WTC11 (cell line): ENCODE measurements around the gene SAC3D1. TPM values are rescaled to one million over a fixed set of nuclear protein-coding genes. Genes with fewer than 3 reads are reported as not detected.

Source experiments
- ATAC-seq: fragments of 200-7000 bp; cut with Tn5 transposase; 2 replicates; pipeline ENCODE4 v1.10.0; 2021; ENCODE audit warnings: mild to moderate bottlenecking, moderate library complexity
- CTCF ChIA-PET: fragments of 300-600 bp; sonication (Branson Sonifier 250); formaldehyde crosslinking; loops from one replicate; lab custom pipeline; 2021; ENCODE audit warnings: antibody characterized with exemption; lab: Charles Lee
- POLR2A ChIA-PET: fragments of 350-600 bp; sonication (Branson Sonifier 250); formaldehyde crosslinking; loops from one replicate; lab custom pipeline; 2021; ENCODE audit warnings: antibody characterized with exemption; lab: Charles Lee
- DNase-seq: peaks from one replicate; pipeline ENCODE4 v3.0.0; 2021; ENCODE audit warnings: low spot score
- H3K27ac Mint-ChIP-seq: 2 replicates; pipeline ENCODE4 v1.8.0; 2021; ENCODE audit warnings: mixed read lengths
- H3K27me3 Mint-ChIP-seq: 2 replicates; pipeline ENCODE4 v1.8.0; 2021; ENCODE audit warnings: low read depth, mild to moderate bottlenecking, moderate library complexity, mixed read lengths
- H3K36me3 Mint-ChIP-seq: 2 replicates; pipeline ENCODE4 v1.8.0; 2021; ENCODE audit warnings: mixed read lengths
- H3K4me1 Mint-ChIP-seq: 2 replicates; pipeline ENCODE4 v1.8.0; 2022; ENCODE audit warnings: mixed read lengths
- H3K4me3 Mint-ChIP-seq: 2 replicates; pipeline ENCODE4 v1.8.0; 2021; ENCODE audit warnings: mild to moderate bottlenecking, moderate library complexity, mixed read lengths
- H3K9me3 Mint-ChIP-seq: 2 replicates; pipeline ENCODE4 v1.8.0; 2021; ENCODE audit warnings: mixed read lengths
- ATF1 ChIP-seq: sonication (generic); formaldehyde crosslinking; IDR thresholded peaks from 2 replicates; pipeline ENCODE4 v1.8.1; 2023; ENCODE audit warnings: mild to moderate bottlenecking, moderate library complexity, missing genetic modification reagents
- ESRRA ChIP-seq: sonication (generic); formaldehyde crosslinking; IDR thresholded peaks from 2 replicates; pipeline ENCODE4 v1.8.1; 2022; ENCODE audit warnings: mild to moderate bottlenecking, missing genetic modification reagents, borderline replicate concordance
- ETV6 ChIP-seq: sonication (generic); formaldehyde crosslinking; IDR thresholded peaks from 2 replicates; pipeline ENCODE4 v1.8.1; 2022; ENCODE audit warnings: mild to moderate bottlenecking, missing genetic modification reagents
- FOXP1 ChIP-seq: sonication (generic); formaldehyde crosslinking; IDR thresholded peaks from 2 replicates; pipeline ENCODE4 v1.8.0; 2022; ENCODE audit warnings: missing genetic modification reagents, mild to moderate bottlenecking, moderate library complexity, borderline replicate concordance
- GABPB1 ChIP-seq: sonication (generic); formaldehyde crosslinking; IDR thresholded peaks from 2 replicates; pipeline ENCODE4 v1.8.1; 2023; ENCODE audit warnings: mild to moderate bottlenecking, missing genetic modification reagents
- GRHL2 ChIP-seq: fragments of 250-450 bp; sonication (Bioruptor Pico); IDR thresholded peaks from 2 replicates; pipeline ENCODE4 v1.8.0; 2022; ENCODE audit warnings: mild to moderate bottlenecking, moderate library complexity; ENCODE audit not compliant: insufficient replicate concordance, severe bottlenecking
- GTF2I ChIP-seq: fragments of 250-450 bp; sonication (Bioruptor Pico); conservative IDR thresholded peaks from 2 replicates; pipeline ENCODE4 v1.4.0; 2021; ENCODE audit warnings: mild to moderate bottlenecking
- IRF2 ChIP-seq: sonication (generic); formaldehyde crosslinking; IDR thresholded peaks from 2 replicates; pipeline ENCODE4 v1.8.0; 2022; ENCODE audit warnings: low read depth, missing genetic modification reagents, borderline replicate concordance
- NFATC4 ChIP-seq: fragments of 250-450 bp; sonication (Bioruptor Pico); IDR thresholded peaks from 2 replicates; pipeline ENCODE4 v1.9.0; 2021; ENCODE audit warnings: mild to moderate bottlenecking
- NFE2L1 ChIP-seq: sonication (generic); formaldehyde crosslinking; IDR thresholded peaks from 2 replicates; pipeline ENCODE4 v1.8.1; 2023; ENCODE audit warnings: missing genetic modification reagents
- OVOL2 ChIP-seq: fragments of 250-450 bp; sonication (Bioruptor Pico); IDR thresholded peaks from 2 replicates; pipeline ENCODE4 v1.9.0; 2021; ENCODE audit warnings: mild to moderate bottlenecking, borderline replicate concordance
- PRRX2 ChIP-seq: fragments of 250-450 bp; sonication (Bioruptor Pico); IDR thresholded peaks from 2 replicates; pipeline ENCODE4 v1.8.0; 2021; ENCODE audit warnings: mild to moderate bottlenecking
- TEAD4 ChIP-seq: sonication (generic); formaldehyde crosslinking; IDR thresholded peaks from 2 replicates; pipeline ENCODE4 v1.8.0; 2022; ENCODE audit warnings: mild to moderate bottlenecking, missing genetic modification reagents
- ZBTB21 ChIP-seq: sonication (generic); formaldehyde crosslinking; IDR thresholded peaks from 2 replicates; pipeline ENCODE4 v1.8.1; 2023; ENCODE audit warnings: mild to moderate bottlenecking, missing genetic modification reagents, borderline replicate concordance
- total RNA-seq: library from RNA; stranded (reverse); gene quantifications from 3 replicates; pipeline ENCODE4 v1.2.3, GENCODE V29; 2021
- TF ChIP-seq, protein P1 (sequence below): fragments of 200-600 bp; IDR thresholded peaks from 2 replicates; pipeline ENCODE4 v1.8.0; 2022; ENCODE audit warnings: antibody characterized with exemption
- TF ChIP-seq, protein P2 (sequence below): sonication (generic); formaldehyde crosslinking; IDR thresholded peaks from 2 replicates; pipeline ENCODE4 v1.8.0; 2023; ENCODE audit warnings: missing genetic modification reagents, mild to moderate bottlenecking, borderline replicate concordance

The SAC3D1 gene
- total RNA-seq, 1 experiment from 2014 or later, result 26.2 TPM

DNA sequence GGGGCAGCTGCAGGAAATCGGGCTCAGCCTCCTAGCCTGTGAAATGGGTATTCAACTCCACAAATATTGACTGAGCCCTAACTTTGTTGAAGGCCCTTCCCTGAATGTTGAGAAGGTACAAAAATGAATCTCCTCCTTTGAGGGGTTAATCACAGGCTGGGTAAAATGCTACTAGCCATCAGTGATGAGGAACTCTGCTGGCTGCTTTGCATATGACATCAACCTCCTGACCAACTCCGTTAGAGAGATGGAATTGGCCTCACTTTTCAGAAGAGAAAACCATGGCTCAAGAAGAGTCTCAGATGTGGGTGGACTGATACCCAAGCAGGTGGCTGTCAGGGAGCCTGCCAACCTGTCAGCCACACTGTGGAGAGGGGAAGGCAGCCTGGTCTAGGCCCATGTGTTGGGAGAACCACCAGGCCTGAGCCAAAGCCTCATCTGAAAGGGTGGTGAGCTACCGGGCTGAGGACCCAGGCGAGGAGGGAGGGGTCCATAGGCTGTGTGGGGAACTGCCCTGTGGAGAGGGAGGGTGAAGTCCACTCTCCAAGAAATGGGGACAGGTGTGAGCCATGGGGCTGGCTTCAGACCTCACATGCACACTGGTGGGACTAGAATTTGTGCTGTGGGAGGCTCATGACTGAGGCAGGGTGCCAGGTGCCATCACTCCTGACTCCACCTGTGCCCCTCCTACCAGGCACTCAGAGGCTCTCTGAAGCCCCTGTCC, 31.1 kb downstream of the SAC3D1 start (continued):
- no peak for TF ChIP-seq IRF2 (CRISPR knock-in tag)
- TF ChIP-seq FOXP1, result no peak
- no peak for TF ChIP-seq GABPB1 (CRISPR knock-in tag)
- no peak for TF ChIP-seq ZBTB21 (CRISPR knock-in tag)
- TF ChIP-seq NFATC4 (CRISPR knock-in tag), result no peak
- TF ChIP-seq GTF2I (CRISPR knock-in tag), result no peak
- no peak for TF ChIP-seq NFE2L1
- TF ChIP-seq, protein P1, sequence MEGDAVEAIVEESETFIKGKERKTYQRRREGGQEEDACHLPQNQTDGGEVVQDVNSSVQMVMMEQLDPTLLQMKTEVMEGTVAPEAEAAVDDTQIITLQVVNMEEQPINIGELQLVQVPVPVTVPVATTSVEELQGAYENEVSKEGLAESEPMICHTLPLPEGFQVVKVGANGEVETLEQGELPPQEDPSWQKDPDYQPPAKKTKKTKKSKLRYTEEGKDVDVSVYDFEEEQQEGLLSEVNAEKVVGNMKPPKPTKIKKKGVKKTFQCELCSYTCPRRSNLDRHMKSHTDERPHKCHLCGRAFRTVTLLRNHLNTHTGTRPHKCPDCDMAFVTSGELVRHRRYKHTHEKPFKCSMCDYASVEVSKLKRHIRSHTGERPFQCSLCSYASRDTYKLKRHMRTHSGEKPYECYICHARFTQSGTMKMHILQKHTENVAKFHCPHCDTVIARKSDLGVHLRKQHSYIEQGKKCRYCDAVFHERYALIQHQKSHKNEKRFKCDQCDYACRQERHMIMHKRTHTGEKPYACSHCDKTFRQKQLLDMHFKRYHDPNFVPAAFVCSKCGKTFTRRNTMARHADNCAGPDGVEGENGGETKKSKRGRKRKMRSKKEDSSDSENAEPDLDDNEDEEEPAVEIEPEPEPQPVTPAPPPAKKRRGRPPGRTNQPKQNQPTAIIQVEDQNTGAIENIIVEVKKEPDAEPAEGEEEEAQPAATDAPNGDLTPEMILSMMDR, result no peak
- TF ChIP-seq ATF1, result no peak
- TF ChIP-seq PRRX2 (CRISPR knock-in tag), result no peak
- TF ChIP-seq TEAD4 (CRISPR knock-in tag), result no peak
- no peak for TF ChIP-seq GRHL2 (CRISPR knock-in tag)
- no peak for TF ChIP-seq ESRRA (CRISPR knock-in tag)

DNA sequence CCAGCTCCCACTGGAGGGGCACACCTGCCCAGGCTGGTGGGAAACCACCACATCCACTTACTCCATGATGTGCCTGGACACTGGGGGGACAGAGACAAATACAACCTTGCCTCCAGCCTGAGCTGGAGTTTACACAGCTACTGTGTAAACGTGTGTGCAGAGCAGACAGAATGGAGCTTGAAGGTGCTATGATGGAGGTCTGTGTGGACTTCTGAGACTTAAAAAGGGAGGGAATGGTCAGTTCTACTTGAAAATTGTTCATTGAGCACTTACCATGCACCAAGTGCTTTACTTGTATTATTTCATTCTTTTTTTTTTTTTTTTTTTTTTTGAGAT, 31.6 kb downstream of the SAC3D1 start:
- H3K27ac Mint-ChIP-seq, result peak overlapping the region; percentile 25; the same call in 1 of the 2 replicates
- ChIA-PET POLR2A (no interaction called here), CTCF (no interaction called here)
- no peak overlapping the region for H3K4me3 Mint-ChIP-seq
- H3K4me1 Mint-ChIP-seq, result peaks cover 5% of the 10 kb centered on the region
- H3K36me3 Mint-ChIP-seq, result peaks cover 19% of the 10 kb centered on the region
- ATAC-seq (no peak), DNase-seq (no peak)
- no peaks in the 10 kb centered on the region for H3K27me3 Mint-ChIP-seq
- no peaks in the 10 kb centered on the region for H3K9me3 Mint-ChIP-seq
- no peak for TF ChIP-seq OVOL2
- TF ChIP-seq ETV6 (CRISPR knock-in tag), result no peak
- no peak for TF ChIP-seq IRF2 (CRISPR knock-in tag)

DNA sequence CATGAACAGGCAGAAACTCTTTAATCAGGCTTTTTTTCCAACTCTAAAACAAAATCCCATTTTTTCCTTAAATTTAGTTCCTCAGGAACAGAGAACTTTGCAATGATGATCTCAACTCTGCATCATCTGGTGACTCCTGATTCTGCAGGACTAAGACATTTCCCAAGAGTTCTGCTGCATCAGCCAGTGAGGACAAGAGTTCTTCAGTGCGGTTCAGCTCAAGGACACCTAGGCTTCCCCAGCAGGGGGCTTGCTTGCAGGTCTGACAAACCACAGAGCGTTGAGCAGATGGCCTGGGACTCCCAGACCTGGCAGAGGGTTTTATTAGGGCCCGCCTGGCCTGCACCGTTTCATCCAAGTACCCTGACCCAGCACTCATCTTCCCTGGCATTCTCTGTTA, 36.4 kb downstream of the SAC3D1 start:
- no peak for DNase-seq
- Mint-ChIP-seq H3K4me3 (no peak overlapping the region), H3K4me1 (peaks cover 8% of the 10 kb centered on the region), H3K9me3 (no peaks in the 10 kb centered on the region), H3K27me3 (no peaks in the 10 kb centered on the region), H3K27ac (no peak overlapping the region), H3K36me3 (peaks cover 56% of the 10 kb centered on the region)
- no peak for TF ChIP-seq NFATC4 (CRISPR knock-in tag)
- ChIA-PET CTCF (interaction anchor here (0.7 to 1.8 kb wide), 4 partner anchors 9 to 15 kb away, joined by 3 to 4 read pairs (median 3); a partner anchor contains a TSS), POLR2A (interaction anchor here (0.6 kb wide), 1 partner anchor 208 kb away, joined by 3 read pairs; no protein-coding TSS in a partner anchor)
- ATAC-seq, result no peak

DNA sequence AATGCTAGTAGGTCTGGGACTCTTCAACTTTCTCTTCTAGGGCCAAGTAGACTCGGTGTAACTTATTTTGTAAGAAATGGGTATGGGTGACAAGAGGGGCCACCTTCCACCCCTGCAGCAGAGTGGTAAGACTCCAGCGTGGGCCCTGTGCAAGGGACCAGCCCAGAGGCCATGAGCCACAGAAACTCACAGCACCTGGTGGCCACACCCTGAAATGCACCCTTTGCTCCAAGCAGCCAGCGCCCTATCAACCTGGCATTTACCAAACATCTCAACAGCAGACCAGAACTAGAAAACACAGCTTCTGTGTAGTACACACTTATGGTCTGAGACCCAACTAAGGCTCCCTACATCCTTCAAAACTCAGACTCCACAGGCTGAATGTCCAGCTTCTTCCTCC, 37.1 kb downstream of the SAC3D1 start:
- peaks cover 14% of the 10 kb centered on the region for H3K4me1 Mint-ChIP-seq
- CTCF ChIA-PET, result interaction anchor here (0.6 to 1.8 kb wide), 4 partner anchors 11 to 249 kb away, joined by 3 to 4 read pairs (median 4); a partner anchor contains a TSS

More for the DNA sequence above, 37.1 kb downstream of the SAC3D1 start:
- peak; percentile 89 for ATAC-seq
- TF ChIP-seq, protein P2, sequence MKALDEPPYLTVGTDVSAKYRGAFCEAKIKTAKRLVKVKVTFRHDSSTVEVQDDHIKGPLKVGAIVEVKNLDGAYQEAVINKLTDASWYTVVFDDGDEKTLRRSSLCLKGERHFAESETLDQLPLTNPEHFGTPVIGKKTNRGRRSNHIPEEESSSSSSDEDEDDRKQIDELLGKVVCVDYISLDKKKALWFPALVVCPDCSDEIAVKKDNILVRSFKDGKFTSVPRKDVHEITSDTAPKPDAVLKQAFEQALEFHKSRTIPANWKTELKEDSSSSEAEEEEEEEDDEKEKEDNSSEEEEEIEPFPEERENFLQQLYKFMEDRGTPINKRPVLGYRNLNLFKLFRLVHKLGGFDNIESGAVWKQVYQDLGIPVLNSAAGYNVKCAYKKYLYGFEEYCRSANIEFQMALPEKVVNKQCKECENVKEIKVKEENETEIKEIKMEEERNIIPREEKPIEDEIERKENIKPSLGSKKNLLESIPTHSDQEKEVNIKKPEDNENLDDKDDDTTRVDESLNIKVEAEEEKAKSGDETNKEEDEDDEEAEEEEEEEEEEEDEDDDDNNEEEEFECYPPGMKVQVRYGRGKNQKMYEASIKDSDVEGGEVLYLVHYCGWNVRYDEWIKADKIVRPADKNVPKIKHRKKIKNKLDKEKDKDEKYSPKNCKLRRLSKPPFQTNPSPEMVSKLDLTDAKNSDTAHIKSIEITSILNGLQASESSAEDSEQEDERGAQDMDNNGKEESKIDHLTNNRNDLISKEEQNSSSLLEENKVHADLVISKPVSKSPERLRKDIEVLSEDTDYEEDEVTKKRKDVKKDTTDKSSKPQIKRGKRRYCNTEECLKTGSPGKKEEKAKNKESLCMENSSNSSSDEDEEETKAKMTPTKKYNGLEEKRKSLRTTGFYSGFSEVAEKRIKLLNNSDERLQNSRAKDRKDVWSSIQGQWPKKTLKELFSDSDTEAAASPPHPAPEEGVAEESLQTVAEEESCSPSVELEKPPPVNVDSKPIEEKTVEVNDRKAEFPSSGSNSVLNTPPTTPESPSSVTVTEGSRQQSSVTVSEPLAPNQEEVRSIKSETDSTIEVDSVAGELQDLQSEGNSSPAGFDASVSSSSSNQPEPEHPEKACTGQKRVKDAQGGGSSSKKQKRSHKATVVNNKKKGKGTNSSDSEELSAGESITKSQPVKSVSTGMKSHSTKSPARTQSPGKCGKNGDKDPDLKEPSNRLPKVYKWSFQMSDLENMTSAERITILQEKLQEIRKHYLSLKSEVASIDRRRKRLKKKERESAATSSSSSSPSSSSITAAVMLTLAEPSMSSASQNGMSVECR (CRISPR knock-in tag), result no peak
- TF ChIP-seq, protein P1, result peak; percentile 88
- TF ChIP-seq, all 79 proteins: peak for 1
- H3K4me3 Mint-ChIP-seq, result no peak overlapping the region
- H3K27me3 Mint-ChIP-seq, result no peaks in the 10 kb centered on the region
- H3K36me3 Mint-ChIP-seq, result peaks cover 61% of the 10 kb centered on the region
- no peaks in the 10 kb centered on the region for H3K9me3 Mint-ChIP-seq
- POLR2A ChIA-PET, result no interaction called here
- peak overlapping the region; percentile 54; the same call in 1 of the 2 replicates for H3K27ac Mint-ChIP-seq
- DNase-seq, result peak; percentile 73
